ENCODE measurements around the gene MTMR3.
"Not testable (repeated sequence)": the region's sequence is repeated elsewhere in the genome, so short reads cannot be mapped to it uniquely, and the experiment has no call there.

Gene MTMR3

DNA sequence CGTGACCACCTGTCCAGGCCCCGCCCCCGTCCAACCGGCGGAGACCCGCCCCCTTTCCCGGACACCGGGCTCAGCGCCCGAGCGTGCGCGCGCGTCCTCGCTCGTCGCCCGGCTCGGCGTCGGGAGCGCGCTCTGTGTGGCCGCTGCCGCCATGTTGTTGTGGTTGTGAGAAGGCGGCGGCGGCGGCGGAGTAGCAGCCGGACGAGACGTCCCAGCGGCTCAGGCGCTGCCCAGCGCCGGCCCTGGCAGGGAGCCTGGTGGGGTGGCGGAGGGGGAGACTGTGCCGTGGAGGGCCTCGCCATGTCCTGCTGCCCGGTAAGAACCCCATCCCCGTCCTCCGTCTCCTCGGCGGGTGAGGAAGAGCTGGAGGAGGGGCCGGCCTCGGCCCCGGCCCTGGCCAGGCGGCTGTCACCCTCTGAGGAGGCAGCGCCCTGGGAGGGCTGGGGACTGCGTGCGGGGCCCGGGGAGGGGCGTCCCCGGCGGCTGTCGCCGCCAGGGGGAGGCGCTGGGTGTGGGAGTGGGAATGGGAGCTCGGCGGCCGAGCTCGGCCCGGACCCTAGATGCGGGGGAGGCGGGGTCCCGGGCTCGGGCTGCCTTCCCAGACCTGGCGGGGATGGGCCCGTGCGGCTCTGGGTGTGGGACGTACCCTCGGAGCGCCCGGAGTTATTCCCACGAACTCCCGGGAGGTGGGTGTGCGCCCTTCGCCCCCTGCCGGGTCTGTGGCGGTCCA, at the start of gene MTMR3:
Gene MTMR3, plus strand, starts transcription at position 130 of the 730 bp plus-strand sequence. CDS start 87,886 bp downstream, outside the sequence.
- DNase-seq (ENCODE audit: low read depth in 2 of 2), result peak; percentile 89 to 95

DNA sequence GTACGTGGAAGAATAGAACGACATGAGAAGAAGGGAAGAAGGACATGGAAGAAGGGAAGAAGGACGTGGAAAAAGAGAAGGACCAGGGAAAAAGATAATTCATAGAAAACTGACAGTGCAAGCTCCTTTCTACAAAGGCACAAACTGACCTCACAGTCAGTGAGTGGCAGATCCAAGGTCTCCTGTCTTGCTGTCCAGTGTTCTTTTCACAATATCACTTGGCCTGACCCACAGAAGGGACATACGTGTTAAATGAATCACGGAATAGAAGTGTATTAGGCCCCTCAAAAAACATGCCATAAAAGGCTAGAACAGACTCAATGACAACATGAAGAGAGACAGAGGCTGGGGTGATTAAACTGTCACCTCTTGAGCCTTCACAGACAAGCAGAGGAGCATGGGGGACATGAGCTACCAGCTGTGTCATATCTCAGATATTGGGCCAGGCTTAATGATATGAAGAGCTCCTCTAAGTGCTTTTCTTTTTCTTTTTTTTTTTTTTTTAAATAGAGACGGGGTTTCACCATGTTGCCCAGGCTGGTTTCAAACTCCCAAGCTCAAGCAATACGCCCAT, 49.5 kb upstream of the MTMR3 start:
- DNase-seq (ENCODE audit: low read depth in 2 of 2), result no peak

DNA sequence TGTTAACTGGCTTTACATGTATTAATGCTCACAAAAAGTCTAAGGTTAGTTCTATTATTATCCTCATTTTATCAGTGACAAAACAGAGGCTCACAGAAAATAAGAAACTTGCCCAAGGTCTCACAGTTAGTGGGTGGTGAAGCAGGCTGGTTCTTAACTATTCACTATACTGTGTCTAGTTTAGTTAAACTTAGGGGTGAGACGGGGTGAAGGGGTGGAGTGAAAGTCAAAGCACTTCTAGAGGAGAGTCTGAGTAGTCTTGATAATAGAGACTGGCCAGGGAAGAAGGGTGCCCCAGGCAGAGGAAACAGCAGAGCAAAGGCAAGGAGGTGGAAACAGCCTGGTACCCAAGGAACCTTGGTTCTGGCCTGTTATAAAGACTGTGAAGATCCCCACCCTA, 48.9 kb upstream of the MTMR3 start:
- DNase-seq (ENCODE audit: low read depth in 2 of 2), result no peak

DNA sequence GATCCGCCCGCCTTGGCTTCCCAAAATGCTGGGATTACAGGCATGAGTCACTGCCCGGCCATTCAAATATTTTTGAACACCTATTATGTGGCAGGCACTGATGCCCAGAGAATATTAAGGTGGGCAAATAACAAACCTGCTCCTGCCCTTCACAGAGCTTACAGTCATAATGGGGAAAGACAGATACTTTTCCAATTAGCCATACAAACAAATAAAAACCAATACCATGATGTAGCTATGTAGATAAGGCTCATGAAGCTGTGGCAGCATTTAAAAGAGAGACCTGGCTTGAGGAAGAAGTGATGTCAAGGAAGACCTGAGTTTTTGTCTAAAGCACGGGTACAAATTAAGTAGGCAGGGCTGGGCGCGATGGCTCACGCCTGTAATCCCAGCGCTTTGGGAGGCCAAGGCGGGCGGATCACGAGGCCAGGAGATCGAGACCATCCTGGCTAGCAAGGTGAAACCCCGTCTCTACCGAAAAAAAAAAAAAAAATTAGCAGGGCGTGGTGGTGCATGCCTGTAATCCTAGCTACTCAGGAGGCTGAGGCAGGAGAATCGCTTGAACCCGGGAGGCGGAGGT, 46.1 kb upstream of the MTMR3 start:
- not testable (repeated sequence) for DNase-seq (ENCODE audit: low read depth in 2 of 2)

DNA sequence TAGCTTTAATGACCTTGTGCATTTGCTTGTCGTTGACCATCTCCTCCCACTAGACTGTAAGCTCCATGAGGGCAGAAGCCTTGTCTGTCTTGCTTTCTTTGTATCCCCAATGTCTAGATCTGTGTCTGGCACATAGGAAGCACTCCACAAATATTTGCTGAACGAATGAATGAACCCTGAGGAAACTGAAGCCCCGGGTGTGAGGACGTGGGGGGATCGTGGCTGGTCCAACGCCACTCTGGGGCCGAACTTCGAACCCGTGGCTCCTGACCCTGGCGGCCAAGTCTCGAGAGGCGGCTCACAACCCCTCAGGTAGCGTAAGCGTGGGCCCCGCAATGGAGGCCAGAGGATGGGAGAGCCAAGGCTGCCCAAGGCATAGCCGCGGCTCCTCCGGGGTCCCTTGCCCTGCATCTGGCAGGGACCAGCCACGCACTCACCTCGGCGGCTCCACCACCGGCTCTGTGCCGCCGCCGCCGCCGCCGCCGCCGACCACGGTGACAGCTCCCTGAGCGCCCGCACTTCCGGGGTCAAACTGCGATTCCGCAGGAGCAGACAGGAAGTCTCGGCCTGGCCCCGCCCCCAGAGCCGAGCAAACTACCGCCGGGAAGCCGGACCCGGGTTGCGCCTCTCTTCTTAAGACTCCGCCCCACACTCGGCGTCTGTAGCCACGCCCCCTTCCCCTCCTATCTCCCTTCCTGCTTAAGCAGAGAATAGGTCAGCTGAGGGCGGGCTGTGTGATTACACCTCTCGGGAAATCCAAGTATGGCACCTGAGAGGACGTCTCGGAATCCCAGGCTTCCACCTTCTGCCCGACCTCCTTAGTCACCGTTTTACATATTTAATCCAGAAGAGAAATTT, 45.0 kb upstream of the MTMR3 start, which contains the start of gene ASCC2:
Gene ASCC2, minus strand, starts transcription at position 534 of the 858 bp plus-strand sequence. CDS start 5,949 bp downstream, outside the sequence.
- peak; percentile 99 for DNase-seq (ENCODE audit: low read depth in 2 of 2)

DNA sequence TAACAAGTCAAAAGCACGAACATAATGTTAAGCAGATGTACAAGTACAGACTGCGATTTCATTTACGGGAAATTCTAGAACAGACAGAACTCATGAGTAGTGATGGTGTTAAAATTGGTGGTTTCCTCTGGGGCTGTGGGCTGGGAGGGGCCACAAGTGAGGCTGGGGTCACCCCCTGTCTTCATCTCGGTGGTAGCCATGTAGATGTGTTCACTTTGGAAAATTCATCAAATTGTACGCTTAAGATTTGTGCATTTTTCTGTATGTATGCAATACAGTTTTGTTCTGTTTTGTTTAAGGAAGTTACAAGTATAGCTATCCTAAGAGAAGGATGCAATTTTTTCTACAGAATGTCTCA, 44.4 kb upstream of the MTMR3 start:
- no peak for DNase-seq (ENCODE audit: low read depth in 2 of 2)

DNA sequence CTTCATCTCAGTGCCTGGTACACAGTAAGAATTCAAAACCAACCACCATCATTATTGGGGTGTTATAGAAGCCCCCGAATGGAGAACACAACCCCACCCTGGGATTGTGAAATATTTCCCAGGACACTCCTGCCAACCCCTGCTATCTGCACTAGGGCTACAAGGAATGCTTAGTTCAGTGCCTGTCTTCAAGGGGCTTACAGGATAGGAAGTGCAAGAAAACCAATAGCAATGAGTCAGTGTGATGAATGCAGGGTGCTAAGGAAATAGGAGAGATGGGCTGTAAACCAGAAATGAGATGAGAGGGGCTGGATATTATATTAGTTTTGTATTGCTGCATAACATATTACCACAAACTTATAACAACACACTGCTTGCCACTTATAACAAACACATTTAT, 43.9 kb upstream of the MTMR3 start:
- DNase-seq (ENCODE audit: low read depth in 2 of 2), result no peak

DNA sequence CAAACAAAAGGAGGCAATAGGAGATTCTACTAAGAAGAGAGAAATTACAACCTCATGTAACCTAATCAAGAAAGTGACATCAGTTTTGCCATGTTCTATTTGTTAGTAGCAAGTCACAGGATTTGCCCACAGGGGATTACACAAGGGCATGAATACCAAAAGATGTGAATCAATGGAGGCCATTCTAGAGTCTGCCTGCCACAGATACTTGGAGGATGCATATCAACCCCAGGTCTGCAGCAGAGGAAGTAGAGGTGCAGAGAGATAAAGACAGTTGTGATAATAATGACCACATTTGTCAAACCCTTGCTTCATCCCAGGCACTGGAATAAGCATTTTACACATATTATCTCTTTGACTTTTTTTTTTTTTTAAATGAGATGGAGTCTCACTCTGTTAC, 42.5 kb upstream of the MTMR3 start:
- no peak for DNase-seq (ENCODE audit: low read depth in 2 of 2)

DNA sequence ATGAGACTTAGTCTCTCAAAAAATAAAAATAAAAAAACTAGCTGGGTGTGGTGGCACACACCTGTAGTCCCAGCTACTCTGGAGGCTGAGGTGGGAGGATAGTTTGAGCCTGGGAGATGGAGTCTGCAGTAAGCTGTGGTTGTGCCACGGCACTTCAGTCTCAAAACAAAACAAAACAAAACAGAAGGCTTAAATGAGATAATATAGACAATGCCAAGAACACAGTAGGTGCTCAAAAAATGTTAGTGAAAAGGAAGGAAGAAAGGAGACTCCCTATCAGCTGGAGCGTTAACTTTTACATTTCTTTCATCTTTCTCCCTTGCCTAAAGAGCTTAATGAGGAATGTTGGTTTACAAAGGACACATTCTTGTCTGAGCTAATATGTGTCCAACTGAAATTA, 40.8 kb upstream of the MTMR3 start:
- no peak for DNase-seq (ENCODE audit: low read depth in 2 of 2)

DNA sequence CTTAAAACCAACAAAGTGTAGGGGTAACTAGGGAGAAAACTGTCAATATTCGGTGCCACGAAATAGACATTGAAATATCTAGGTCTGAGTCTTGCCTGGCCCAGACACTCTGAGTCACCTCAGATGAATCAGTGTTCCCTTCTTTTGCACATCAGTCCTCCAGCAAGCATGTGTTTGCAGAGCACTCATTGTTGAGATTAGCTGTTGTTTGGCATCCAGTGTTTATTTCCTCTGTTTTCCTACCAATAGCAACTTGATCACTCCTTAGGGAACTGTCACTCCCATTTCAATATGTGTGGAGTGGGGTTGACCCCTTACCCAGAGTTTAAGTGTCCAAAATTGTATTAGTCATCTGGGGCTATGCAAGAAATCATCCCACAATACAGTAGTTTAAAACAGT, 40.2 kb upstream of the MTMR3 start:
- DNase-seq (ENCODE audit: low read depth in 2 of 2), result no peak

DNA sequence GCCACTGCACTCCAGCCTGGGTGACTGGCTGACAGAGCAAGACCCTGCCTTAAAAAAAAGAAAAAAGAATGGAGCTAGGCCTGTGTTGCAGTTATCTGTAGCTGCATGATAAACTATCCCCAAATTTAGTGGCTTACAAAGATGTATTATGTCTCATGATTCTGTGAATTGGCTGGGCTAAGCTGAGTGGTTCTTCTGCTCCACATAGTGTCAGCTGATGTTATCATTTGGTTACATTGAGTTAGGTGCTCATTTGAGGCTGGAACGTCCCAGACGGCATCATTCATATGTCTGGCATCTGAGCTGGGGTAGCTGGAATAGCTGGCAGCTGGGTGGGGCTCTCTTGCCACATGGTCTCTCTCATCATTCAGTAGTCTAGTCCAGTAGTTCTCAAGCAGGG, 36.7 kb upstream of the MTMR3 start:
- no peak for DNase-seq (ENCODE audit: low read depth in 2 of 2)

DNA sequence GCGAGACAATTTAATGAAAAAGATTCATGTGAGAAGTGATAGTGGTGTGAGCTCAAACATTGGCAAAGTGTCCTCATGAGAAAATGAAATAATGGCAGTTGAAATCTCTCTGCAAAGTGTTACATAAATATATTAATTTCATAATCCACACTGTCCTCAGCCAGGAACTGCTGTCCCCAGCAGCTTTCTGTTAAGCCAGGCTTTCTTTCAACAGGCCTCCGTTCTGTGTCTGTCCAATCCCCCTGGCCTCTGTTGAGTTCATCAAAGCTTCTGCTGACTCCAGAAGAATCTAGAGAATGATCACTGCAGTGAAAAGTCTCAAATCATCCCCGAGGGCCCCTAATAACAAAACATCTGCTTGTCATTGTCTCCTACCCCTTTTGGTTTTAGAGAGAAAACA, 34.9 kb upstream of the MTMR3 start:
- DNase-seq (ENCODE audit: low read depth in 2 of 2), result no peak

DNA sequence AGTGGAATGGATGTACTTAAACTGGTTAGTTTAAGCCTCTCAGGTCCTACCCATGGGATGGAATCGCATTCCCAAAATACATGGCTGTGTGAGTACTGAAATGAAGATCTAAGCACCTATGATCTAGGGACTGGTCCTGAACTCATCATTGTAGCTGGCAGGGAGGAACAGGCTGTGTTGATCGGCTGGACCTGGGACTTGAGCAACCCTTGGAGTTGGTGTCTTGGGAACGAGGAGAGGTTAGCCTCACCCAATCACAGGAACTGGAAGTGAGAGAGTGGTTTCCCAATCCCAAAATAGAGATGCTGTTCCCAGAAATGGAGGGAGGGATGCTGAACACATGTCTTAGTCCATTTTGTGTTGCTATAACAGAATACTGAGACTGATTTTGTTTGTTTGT, 28.5 kb upstream of the MTMR3 start:
- no peak for DNase-seq (ENCODE audit: low read depth in 2 of 2)

DNA sequence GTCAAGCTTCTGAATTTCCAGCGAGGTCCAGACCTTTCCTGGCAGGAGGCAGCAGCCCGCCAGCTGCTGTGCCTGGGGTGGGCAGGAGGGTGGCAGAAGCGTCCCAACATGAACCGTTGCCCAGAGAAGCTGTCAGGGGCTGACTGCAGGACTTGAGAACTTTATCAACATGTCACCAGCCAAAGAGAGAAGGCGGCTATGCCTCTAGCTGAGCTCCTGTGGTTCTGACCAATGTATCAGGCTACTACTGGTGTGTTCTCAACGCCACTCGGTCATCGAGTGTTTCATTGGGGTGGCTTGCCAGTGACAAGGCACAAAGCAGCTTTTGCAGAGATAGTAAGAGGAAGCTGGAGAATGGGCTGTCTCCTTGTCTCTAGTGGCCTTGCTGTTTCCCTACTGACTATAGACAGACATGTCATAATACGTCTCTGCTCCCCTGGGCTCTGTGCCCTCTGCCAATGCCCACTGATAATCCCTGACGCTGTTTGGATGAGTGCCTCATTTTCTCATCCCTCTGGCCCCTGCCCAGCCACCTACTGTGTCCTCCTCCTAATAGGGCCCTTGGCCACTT, 27.3 kb upstream of the MTMR3 start:
- no peak for DNase-seq (ENCODE audit: low read depth in 2 of 2)

DNA sequence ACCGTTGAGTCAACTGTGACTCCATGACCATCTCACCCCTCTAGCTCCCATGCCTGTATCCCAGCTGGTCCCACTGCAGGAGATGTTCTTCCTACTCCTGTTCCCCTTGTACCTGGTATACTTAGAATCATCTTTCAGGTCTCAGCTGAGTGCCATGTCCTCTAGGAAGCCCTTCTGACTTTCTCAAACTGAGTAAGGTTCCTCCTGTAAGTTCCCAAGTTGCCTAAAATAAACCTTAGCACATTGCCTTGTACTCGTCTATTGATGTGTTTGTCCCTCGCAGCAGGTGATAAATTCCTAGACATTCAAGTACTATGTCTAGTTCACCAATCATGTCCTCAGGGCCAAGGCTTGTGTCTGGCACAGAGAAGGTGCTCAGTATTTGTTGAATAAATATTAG, 26.5 kb upstream of the MTMR3 start:
- DNase-seq (ENCODE audit: low read depth in 2 of 2), result no peak

DNA sequence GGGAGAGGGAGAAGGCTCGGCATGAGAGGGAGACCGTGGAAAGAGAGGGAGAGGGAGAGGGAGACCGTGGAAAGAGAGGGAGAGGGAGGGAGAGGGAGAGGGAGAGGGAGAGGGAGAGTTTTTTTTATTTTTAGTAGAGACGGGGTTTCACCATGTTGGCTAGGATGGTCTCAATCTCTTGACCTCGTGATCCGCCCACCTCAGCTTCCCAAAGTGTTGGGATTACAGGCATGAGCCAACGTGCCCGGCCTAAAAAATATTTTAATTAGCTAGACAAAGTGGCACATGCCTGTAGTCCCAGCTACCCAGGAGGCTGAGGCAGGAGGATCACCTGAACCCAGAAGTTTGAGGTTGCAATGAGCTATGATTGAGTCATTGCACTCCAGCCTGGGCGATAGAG, 23.9 kb upstream of the MTMR3 start:
- DNase-seq (ENCODE audit: low read depth in 2 of 2), result not testable (repeated sequence)

DNA sequence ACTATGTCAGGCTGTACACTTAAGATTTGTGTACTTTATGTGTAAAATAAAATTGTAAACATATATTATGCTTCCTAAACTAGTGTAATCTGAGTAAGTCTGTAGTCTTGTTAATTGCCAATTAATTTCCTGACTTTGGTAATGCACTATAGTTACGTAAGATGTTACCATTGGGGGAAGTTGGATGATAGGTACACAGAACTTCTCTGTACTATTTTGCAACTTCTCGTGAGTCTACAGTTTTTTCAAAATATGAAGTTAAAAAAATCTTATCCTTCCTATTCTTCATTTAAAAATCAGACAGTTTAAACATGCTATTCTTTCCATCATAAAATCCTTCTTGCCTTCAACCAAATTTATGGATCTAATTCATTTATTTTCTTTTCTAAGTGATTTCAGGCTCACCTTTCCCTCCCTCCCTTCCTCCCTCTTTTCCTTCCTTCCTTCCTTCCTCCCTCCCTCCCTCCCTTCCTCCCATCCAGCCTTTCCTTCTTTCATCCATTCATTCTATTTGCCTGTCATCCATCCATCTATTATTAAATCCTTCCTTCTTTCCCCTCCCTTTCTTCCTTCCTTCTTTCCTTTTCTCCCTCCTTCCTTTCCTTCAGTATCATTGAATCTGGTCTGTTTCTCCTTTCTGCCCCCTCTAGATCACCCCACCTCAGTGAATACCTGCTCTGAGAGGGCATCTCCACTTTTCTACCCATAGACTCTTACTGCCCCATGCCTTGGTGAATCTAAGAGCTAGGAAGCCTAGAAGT, 22.8 kb upstream of the MTMR3 start:
- no peak for DNase-seq (ENCODE audit: low read depth in 2 of 2)

DNA sequence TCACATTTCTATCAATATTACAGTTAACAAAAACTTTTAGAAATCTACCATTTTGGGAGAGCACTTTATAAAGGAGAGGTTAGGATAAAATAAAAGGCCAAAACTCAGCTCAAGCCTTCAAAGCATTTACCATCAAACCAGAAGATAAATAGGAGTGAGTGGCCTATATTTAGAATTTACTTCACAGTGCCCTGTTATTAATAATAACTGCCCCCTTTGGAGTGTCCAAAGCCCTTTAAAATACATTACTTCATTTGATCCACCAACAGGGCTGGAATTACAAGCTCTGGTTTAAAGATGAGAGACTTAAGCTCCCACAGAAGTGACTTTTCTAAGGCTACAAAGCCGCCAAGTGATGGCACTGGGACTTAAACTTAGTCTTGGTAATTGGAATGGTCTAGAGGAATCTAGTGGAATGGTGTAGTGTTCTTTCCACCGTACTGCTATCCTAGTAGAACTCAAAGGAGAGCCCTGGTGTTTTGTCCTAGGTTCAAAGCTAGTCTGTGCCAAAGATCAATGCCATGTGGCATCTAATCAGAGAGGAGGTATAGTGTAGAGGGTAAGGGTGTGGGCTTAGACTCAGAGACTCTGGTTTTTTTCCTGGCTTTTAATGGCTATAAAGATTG, 21.2 kb upstream of the MTMR3 start:
- no peak for DNase-seq (ENCODE audit: low read depth in 2 of 2)

DNA sequence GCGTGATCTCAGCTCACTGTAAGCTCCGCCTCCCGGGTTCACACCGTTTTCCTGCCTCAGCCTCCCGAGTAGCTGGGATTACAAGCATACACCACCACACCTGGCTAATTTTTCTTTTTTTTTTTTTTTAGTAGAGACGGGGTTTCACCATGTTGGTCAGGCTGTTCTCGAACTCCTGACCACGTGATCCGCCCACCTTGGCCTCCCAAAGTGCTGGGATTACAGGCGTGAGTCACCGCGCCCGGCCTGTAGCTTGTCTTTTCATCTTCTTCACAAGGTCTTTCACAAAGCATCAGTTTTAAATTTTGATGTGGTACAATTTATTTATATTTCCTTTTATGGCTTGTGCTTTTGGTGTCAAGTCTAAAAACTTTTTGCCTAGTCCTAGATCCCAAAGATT, 17.4 kb upstream of the MTMR3 start:
- DNase-seq (ENCODE audit: low read depth in 2 of 2), result not testable (repeated sequence)

DNA sequence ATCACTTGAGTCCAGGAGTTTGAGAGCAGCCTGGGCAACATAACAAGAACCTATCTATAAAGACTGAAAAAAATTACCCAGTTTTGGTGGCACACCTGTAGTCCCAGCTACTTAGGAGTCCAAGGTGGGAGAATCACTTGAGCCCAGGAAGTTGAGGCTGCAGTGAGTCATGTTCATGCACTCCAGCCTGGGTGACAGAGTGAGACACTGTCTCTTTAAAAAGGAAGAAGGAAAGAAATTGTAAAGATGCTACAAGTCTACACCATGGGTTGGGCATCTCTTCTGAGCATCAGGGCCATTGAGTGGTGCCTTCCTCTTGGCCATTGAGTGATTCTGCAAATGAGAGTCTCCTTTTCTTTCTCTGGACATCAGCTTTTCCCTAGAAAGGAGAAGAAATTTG, 15.7 kb upstream of the MTMR3 start:
- DNase-seq (ENCODE audit: low read depth in 2 of 2), result no peak

DNA sequence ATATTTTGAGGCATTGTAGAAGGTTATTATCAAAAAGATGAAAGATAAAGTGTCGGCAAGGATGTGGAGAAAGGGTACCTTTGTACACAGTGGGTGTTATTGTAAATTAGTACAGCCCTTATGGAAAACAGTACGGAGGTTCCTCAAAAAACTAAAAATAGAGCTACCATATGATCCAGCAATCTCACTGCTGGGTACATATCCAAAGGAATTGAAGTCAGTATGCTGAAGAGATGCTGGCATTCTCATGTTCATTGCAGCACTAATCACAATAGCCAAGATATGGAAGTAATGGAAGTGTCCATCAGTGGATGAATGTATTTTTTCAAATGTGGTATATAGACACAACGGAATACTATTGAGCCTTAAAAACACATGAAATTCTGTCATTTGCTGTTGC, 15.1 kb upstream of the MTMR3 start:
- no peak for DNase-seq (ENCODE audit: low read depth in 2 of 2)
